K562 (cell line): ENCODE results near the gene GORASP2. TPM values are rescaled to one million over a fixed set of nuclear protein-coding genes. Genes with fewer than 3 reads are reported as not detected.

Experiments used
- ATAC-seq: fragments of 200-7000 bp; cut with Tn5 transposase; 3 replicates; pipeline ENCODE4 v1.9.1; 2020; ENCODE audit warnings: moderate library complexity
- BruUV-seq: library from RNA; stranded (reverse); fragments of 400-500 nt; replicated peaks from 2 replicates; lab custom pipeline; 2021; lab: Mats Ljungman, UMichigan
- CTCF ChIA-PET: fragments of 300-600 bp; formaldehyde crosslinking; extraction: SDS; loops from one replicate; lab custom pipeline; 2021; ENCODE audit warnings: low intra/inter-chr PET ratio; lab: Yijun Ruan, JAX
- POLR2A ChIA-PET: fragments of 300-600, 350-650 bp; sonication (Branson Sonifier 250); formaldehyde crosslinking; extraction: SDS; loops from one replicate; lab custom pipeline; 2021; ENCODE audit warnings: antibody characterized with exemption, inconsistent platforms; lab: Yijun Ruan, JAX
- DNase-seq, 4 experiments: peaks; one replicate each; pipeline versions ENCODE4 v3.0.0 to v3.0.0-alpha.2; 2011 to 2018; ENCODE audit warnings: low spot score in 3 of 4, mixed read lengths in 3 of 4; ENCODE audit errors: extremely low read depth in 1 of 4
- FAIRE-seq: peaks from 2 replicates; lab custom pipeline; 2011; peaks lifted over from hg19 to GRCh38; lab: Jason Lieb, UNC
- H2AFZ ChIP-seq: 2 replicates; pipeline ENCODE4 v1.6.0; 2011; ENCODE audit warnings: low read depth, low read length, control low read depth, inconsistent platforms
- H3K27ac ChIP-seq: fragments of 200-600 bp; 3 replicates; pipeline ENCODE4 v1.8.0; 2011; ENCODE audit warnings: low read depth, mild to moderate bottlenecking, control low read depth, inconsistent platforms, low read length, moderate library complexity, mixed read lengths; ENCODE audit errors: extremely low read depth
- H3K27me3 ChIP-seq, 2 experiments: fragments of 300-600 bp in 1 of 2; 2 replicates in 1 of 2; 3 replicates in 1 of 2; pipeline versions ENCODE4 v1.6.0 to v1.8.0; 2011; ENCODE audit warnings: inconsistent platforms in 2 of 2, low read length in 2 of 2, mild to moderate bottlenecking in 1 of 2, mixed read lengths in 1 of 2, moderate library complexity in 1 of 2; ENCODE audit not compliant: control insufficient read depth in 2 of 2, insufficient read depth in 2 of 2
- H3K36me3 ChIP-seq: fragments of 300-600 bp; 3 replicates; pipeline ENCODE4 v1.8.0; 2011; ENCODE audit warnings: mild to moderate bottlenecking, low read length, inconsistent platforms; ENCODE audit not compliant: control insufficient read depth, insufficient read depth
- H3K4me1 ChIP-seq, 2 experiments: fragments of 200-600 bp in 1 of 2; replicated peaks in 1 of 2; 2 replicates in 1 of 2; 3 replicates in 1 of 2; pipeline versions ENCODE4 v1.5.1 to v1.8.0; 2011; ENCODE audit warnings: inconsistent platforms in 2 of 2, low read length in 2 of 2, mild to moderate bottlenecking in 1 of 2, mixed read lengths in 1 of 2, moderate library complexity in 1 of 2; ENCODE audit not compliant: control insufficient read depth in 2 of 2, insufficient read depth in 2 of 2
- H3K4me2 ChIP-seq: 2 replicates; pipeline ENCODE4 v1.6.1; 2011; ENCODE audit warnings: low read length, control low read depth, inconsistent platforms, mixed read lengths; ENCODE audit not compliant: insufficient read depth
- H3K4me3 ChIP-seq: fragments of 200-600 bp; sonication (generic), shearing (Covaris generic); 2 replicates; pipeline ENCODE4 v1.5.1; 2016; ENCODE audit warnings: control low read depth, inconsistent platforms
- H3K79me2 ChIP-seq: fragments of 200-600 bp; 3 replicates; pipeline ENCODE4 v1.8.0; 2011; ENCODE audit warnings: low read length, inconsistent platforms; ENCODE audit not compliant: control insufficient read depth, insufficient read depth
- H3K9ac ChIP-seq, 2 experiments: 2 replicates each; pipeline versions ENCODE4 v1.6.0 to v1.6.1; 2011; ENCODE audit warnings: low read depth in 2 of 2, low read length in 2 of 2, control low read depth in 1 of 2, inconsistent platforms in 1 of 2, mild to moderate bottlenecking in 1 of 2, mixed read lengths in 1 of 2; ENCODE audit not compliant: insufficient read depth in 1 of 2
- H3K9me1 ChIP-seq: one replicate; pipeline ENCODE4 v1.6.0; 2011; ENCODE audit warnings: inconsistent platforms, mild to moderate bottlenecking, low read length, moderate library complexity; ENCODE audit not compliant: control insufficient read depth, insufficient read depth
- H3K9me3 ChIP-seq: replicated peaks from 2 replicates; pipeline ENCODE4 v1.5.1; 2011; ENCODE audit warnings: low read depth, low read length, inconsistent platforms; ENCODE audit not compliant: control insufficient read depth, insufficient read depth
- H4K20me1 ChIP-seq: replicated peaks from 2 replicates; pipeline ENCODE4 v1.6.1; 2011; ENCODE audit warnings: low read length, inconsistent platforms, mixed read lengths; ENCODE audit not compliant: control insufficient read depth, insufficient read depth
- BHLHE40 ChIP-seq: IDR thresholded peaks from 2 replicates; pipeline ENCODE4 v1.6.1; 2011; ENCODE audit warnings: low read length, improper control_type of control experiment
- EGR1 ChIP-seq: fragments of 450-650 bp; conservative IDR thresholded peaks from 2 replicates; pipeline ENCODE4 v1.6.1; 2017; ENCODE audit warnings: mild to moderate bottlenecking
- HDAC3 ChIP-seq: fragments of 450-650 bp; IDR thresholded peaks from 2 replicates; pipeline ENCODE4 v1.6.1; 2018; ENCODE audit warnings: borderline replicate concordance, mild to moderate bottlenecking, moderate library complexity; ENCODE audit not compliant: partially characterized antibody
- NFE2 ChIP-seq: IDR thresholded peaks from 2 replicates; pipeline ENCODE4 v1.6.1; 2014; ENCODE audit warnings: antibody characterized with exemption, low read depth
- SRSF1 ChIP-seq: fragments of 200-400 bp; formaldehyde crosslinking; IDR thresholded peaks from 2 replicates; pipeline ENCODE4 v1.6.1; 2017; ENCODE audit warnings: mild to moderate bottlenecking, low read depth, low read length, moderate library complexity
- WGBS: fragments of 100-300 bp; shearing (Covaris generic); methylation state at CpG from one replicate; pipeline ENCODE4 v1.1.6; 2016; ENCODE audit warnings: low coverage, mixed read lengths; ENCODE audit not compliant: insufficient coverage; ENCODE audit errors: missing lambda C conversion rate; 5-methylcytosine and 5-hydroxymethylcytosine counted together
- in situ Hi-C: fragments of 300-500 bp; cut with MboI; formaldehyde crosslinking; loops from 4 replicates; pipeline ENCODE4 v1.15.0; 2018; ENCODE audit warnings: inconsistent platforms, mixed read lengths
- intact Hi-C: fragments of 100-400 bp; cut with micrococcal nuclease; formaldehyde crosslinking; loops from 2 replicates; pipeline ENCODE4 v1.14.2; 2022
- polyA plus RNA-seq, 8 experiments: library from polyadenylated mRNA; depleted of rRNA in 4 of 8; stranded (reverse) in 5 of 8; unstranded in 3 of 8; fragments of >200 nt; fragmentation: Nextera tagmentation in 2 of 8; fragmentation: Illumina TruSeq in 1 of 8; extraction: Ambion mirVana in 2 of 8; extraction: Trizol in 1 of 8; gene quantifications; 2 replicates each; pipeline versions ENCODE4 v1.2.1 to v1.2.3, GENCODE V29; 2011 to 2014; ENCODE audit warnings: inconsistent platforms in 1 of 8, missing spikeins in 1 of 8
- total RNA-seq, 7 experiments: library from RNA; depleted of rRNA in 6 of 7; stranded (reverse); fragments of >200 nt in 6 of 7; fragmentation: Illumina TruSeq in 2 of 7; extraction: Trizol in 2 of 7; gene quantifications; 2 replicates each; pipeline versions ENCODE4 v1.2.1 to v1.2.3, GENCODE V29; 2011 to 2021; ENCODE audit warnings: low replicate concordance in 1 of 7
- TF ChIP-seq, protein P1 (sequence below): fragments of 450-650 bp; IDR thresholded peaks from 2 replicates; pipeline ENCODE4 v1.6.1; 2016; ENCODE audit warnings: borderline replicate concordance
- TF ChIP-seq, protein P2 (sequence below): fragments of 250-450 bp; sonication (Bioruptor Pico); IDR thresholded peaks from 2 replicates; pipeline ENCODE4 v1.4.0; 2020; ENCODE audit warnings: mild to moderate bottlenecking, moderate library complexity, borderline replicate concordance
- TF ChIP-seq, protein P3 (sequence below): fragments of 450-650 bp; IDR thresholded peaks from 2 replicates; pipeline ENCODE4 v1.6.1; 2018; ENCODE audit warnings: mild to moderate bottlenecking, low read depth; ENCODE audit not compliant: partially characterized antibody
- TF ChIP-seq, protein P4 (sequence below): fragments of 450-650 bp; IDR thresholded peaks from 2 replicates; pipeline ENCODE4 v1.6.1; 2016; ENCODE audit warnings: mild to moderate bottlenecking

GORASP2 gene
- total and polyA plus RNA-seq, 9 of the 15 experiments (the other 6 are each of a cell fraction or from before 2014, with no cell fraction given): 27.4 to 180 (median 59.6) TPM

DNA sequence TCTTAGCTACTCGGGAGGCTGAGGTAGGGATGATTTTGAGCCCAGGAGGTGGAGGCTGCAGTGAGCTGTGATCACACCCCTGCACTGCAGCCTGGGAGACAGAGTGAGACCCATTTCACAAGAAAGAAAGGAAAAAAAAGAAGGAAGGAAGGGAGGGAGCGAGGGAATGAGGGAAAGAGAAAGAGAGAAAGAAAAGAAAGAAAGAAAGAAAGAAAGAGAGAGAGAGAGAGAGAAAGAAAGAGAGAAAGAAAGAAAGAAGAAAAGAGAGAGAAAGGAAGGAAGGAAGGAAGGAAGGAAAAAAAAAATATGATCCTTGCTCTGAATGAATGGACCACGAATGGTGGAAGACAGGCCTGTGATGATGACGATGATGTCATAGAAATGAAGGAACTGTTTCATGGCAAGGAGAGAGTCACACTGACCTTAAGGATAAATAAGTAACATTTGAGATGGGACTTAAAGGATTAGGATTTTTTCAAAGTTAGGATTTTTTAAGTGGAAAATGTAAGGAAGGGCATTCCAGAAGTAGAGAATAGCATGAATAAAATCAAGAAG is 2.2 kb upstream of the GORASP2 start:
- intact Hi-C loops (no loop called here), in situ Hi-C loops (no loop called here)
- no peak overlapping the region for H3K4me3 ChIP-seq
- H4K20me1 ChIP-seq: peaks cover 20% of the 10 kb centered on the region
- H3K27me3 ChIP-seq: no peaks in the 10 kb centered on the region
- no peak overlapping the region for H3K9ac ChIP-seq
- ATAC-seq (no peak), FAIRE-seq (no peak), DNase-seq (no peak)
- H3K27ac ChIP-seq: no peak overlapping the region
- H3K9me3 ChIP-seq: peaks cover 17% of the 10 kb centered on the region
- H2AFZ ChIP-seq: no peak overlapping the region
- ChIA-PET POLR2A (interaction anchor here (0.6 kb wide), 3 partner anchors 84 to 492 kb away, joined by 3 to 5 read pairs (median 3); no protein-coding TSS in a partner anchor), CTCF (no interaction called here)
- peaks cover 13% of the 10 kb centered on the region; the same call in 2 of the 3 replicates for H3K36me3 ChIP-seq
- H3K4me1 ChIP-seq: peaks cover 13 to 19% of the 10 kb centered on the region in 2 experiments; a peak in 4 of 5 replicates
- no peak overlapping the region for H3K4me2 ChIP-seq
- WGBS: 44% methylated on average over 3 of the region's 4 CpGs
- H3K9me1 ChIP-seq: no peaks in the 10 kb centered on the region
- no TSS peak for BruUV-seq
- H3K79me2 ChIP-seq: peaks cover 28% of the 10 kb centered on the region
- TF ChIP-seq SRSF1 (no peak), EGR1 (no peak), NFE2 (no peak), BHLHE40 (no peak), HDAC3 (no peak)
- TF ChIP-seq, protein P1, sequence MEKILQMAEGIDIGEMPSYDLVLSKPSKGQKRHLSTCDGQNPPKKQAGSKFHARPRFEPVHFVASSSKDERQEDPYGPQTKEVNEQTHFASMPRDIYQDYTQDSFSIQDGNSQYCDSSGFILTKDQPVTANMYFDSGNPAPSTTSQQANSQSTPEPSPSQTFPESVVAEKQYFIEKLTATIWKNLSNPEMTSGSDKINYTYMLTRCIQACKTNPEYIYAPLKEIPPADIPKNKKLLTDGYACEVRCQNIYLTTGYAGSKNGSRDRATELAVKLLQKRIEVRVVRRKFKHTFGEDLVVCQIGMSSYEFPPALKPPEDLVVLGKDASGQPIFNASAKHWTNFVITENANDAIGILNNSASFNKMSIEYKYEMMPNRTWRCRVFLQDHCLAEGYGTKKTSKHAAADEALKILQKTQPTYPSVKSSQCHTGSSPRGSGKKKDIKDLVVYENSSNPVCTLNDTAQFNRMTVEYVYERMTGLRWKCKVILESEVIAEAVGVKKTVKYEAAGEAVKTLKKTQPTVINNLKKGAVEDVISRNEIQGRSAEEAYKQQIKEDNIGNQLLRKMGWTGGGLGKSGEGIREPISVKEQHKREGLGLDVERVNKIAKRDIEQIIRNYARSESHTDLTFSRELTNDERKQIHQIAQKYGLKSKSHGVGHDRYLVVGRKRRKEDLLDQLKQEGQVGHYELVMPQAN: no peak
- TF ChIP-seq, protein P2, sequence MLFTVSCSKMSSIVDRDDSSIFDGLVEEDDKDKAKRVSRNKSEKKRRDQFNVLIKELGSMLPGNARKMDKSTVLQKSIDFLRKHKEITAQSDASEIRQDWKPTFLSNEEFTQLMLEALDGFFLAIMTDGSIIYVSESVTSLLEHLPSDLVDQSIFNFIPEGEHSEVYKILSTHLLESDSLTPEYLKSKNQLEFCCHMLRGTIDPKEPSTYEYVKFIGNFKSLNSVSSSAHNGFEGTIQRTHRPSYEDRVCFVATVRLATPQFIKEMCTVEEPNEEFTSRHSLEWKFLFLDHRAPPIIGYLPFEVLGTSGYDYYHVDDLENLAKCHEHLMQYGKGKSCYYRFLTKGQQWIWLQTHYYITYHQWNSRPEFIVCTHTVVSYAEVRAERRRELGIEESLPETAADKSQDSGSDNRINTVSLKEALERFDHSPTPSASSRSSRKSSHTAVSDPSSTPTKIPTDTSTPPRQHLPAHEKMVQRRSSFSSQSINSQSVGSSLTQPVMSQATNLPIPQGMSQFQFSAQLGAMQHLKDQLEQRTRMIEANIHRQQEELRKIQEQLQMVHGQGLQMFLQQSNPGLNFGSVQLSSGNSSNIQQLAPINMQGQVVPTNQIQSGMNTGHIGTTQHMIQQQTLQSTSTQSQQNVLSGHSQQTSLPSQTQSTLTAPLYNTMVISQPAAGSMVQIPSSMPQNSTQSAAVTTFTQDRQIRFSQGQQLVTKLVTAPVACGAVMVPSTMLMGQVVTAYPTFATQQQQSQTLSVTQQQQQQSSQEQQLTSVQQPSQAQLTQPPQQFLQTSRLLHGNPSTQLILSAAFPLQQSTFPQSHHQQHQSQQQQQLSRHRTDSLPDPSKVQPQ (CRISPR knock-in tag): no peak
- TF ChIP-seq, protein P3, sequence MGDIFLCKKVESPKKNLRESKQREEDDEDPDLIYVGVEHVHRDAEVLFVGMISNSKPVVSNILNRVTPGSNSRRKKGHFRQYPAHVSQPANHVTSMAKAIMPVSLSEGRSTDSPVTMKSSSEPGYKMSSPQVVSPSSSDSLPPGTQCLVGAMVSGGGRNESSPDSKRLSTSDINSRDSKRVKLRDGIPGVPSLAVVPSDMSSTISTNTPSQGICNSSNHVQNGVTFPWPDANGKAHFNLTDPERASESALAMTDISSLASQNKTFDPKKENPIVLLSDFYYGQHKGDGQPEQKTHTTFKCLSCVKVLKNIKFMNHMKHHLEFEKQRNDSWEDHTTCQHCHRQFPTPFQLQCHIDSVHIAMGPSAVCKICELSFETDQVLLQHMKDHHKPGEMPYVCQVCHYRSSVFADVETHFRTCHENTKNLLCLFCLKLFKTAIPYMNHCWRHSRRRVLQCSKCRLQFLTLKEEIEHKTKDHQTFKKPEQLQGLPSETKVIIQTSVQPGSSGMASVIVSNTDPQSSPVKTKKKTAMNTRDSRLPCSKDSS: peak; percentile 31
- TF ChIP-seq, protein P4, sequence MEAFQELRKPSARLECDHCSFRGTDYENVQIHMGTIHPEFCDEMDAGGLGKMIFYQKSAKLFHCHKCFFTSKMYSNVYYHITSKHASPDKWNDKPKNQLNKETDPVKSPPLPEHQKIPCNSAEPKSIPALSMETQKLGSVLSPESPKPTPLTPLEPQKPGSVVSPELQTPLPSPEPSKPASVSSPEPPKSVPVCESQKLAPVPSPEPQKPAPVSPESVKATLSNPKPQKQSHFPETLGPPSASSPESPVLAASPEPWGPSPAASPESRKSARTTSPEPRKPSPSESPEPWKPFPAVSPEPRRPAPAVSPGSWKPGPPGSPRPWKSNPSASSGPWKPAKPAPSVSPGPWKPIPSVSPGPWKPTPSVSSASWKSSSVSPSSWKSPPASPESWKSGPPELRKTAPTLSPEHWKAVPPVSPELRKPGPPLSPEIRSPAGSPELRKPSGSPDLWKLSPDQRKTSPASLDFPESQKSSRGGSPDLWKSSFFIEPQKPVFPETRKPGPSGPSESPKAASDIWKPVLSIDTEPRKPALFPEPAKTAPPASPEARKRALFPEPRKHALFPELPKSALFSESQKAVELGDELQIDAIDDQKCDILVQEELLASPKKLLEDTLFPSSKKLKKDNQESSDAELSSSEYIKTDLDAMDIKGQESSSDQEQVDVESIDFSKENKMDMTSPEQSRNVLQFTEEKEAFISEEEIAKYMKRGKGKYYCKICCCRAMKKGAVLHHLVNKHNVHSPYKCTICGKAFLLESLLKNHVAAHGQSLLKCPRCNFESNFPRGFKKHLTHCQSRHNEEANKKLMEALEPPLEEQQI: no peak
